HepG2 (cell line): ENCODE results near the gene PLD2. TPM values are rescaled to one million over a fixed set of nuclear protein-coding genes. Genes with fewer than 3 reads are reported as not detected.

Experiments used
- AGO2 ChIP-seq: fragments of 200-400 bp; formaldehyde crosslinking; optimal IDR thresholded peaks from 2 replicates; pipeline ENCODE3; 2017; ENCODE audit warnings: mild to moderate bottlenecking, low read depth, low read length, moderate library complexity
- BHLHE40 ChIP-seq: IDR thresholded peaks from 2 replicates; pipeline ENCODE4 v1.6.1; 2011; ENCODE audit warnings: low read length, improper control_type of control experiment
- CBX5 ChIP-seq: sonication (generic); formaldehyde crosslinking; IDR thresholded peaks from 2 replicates; pipeline ENCODE4 v1.4.0; 2020; ENCODE audit warnings: missing genetic modification reagents, borderline replicate concordance
- DR1 ChIP-seq: sonication (generic); formaldehyde crosslinking; IDR thresholded peaks from 2 replicates; pipeline ENCODE4 v1.8.0; 2021; ENCODE audit warnings: mild to moderate bottlenecking, missing genetic modification reagents, inconsistent platforms
- KLF6 ChIP-seq: IDR thresholded peaks from 2 replicates; pipeline ENCODE4 v1.8.0; 2016; ENCODE audit warnings: missing biosample characterization, missing genetic modification reagents
- MAF1 ChIP-seq: sonication (generic); formaldehyde crosslinking; IDR thresholded peaks from 2 replicates; pipeline ENCODE4 v1.5.0; 2020; ENCODE audit warnings: missing genetic modification reagents, borderline replicate concordance
- MTF1 ChIP-seq: sonication (generic); formaldehyde crosslinking; IDR thresholded peaks from 2 replicates; pipeline ENCODE4 v1.5.0; 2020; ENCODE audit warnings: missing genetic modification reagents
- MXI1 ChIP-seq: IDR thresholded peaks from 3 replicates; pipeline ENCODE4 v1.6.1; 2012; ENCODE audit warnings: low read depth, low read length, inconsistent platforms, borderline replicate concordance
- PHB2 ChIP-seq: fragments of 450-650 bp; IDR thresholded peaks from 2 replicates; pipeline ENCODE4 v1.6.1; 2018; ENCODE audit not compliant: partially characterized antibody
- RARG ChIP-seq: sonication (generic); formaldehyde crosslinking; IDR thresholded peaks from 2 replicates; pipeline ENCODE4 v1.4.0; 2020; ENCODE audit warnings: low read depth, mild to moderate bottlenecking, missing genetic modification reagents
- SALL2 ChIP-seq: sonication (generic); formaldehyde crosslinking; IDR thresholded peaks from 2 replicates; pipeline ENCODE4 v1.8.1; 2023; ENCODE audit warnings: mild to moderate bottlenecking, missing genetic modification reagents, inconsistent platforms
- SYNCRIP ChIP-seq: fragments of 200-400 bp; formaldehyde crosslinking; IDR thresholded peaks from 2 replicates; pipeline ENCODE4 v1.6.1; 2018; ENCODE audit warnings: mild to moderate bottlenecking, low read depth, low read length; ENCODE audit not compliant: insufficient read depth
- XRCC5 ChIP-seq: fragments of 200-400 bp; formaldehyde crosslinking; optimal IDR thresholded peaks from 2 replicates; pipeline ENCODE3; 2017; ENCODE audit warnings: mild to moderate bottlenecking, low read length
- ZNF10 ChIP-seq: sonication (generic); formaldehyde crosslinking; IDR thresholded peaks from 2 replicates; pipeline ENCODE4 v1.4.0; 2020; ENCODE audit warnings: mild to moderate bottlenecking, low read depth, missing genetic modification reagents, borderline replicate concordance
- ZNF251 ChIP-seq: sonication (generic); formaldehyde crosslinking; IDR thresholded peaks from 2 replicates; pipeline ENCODE4 v1.9.0; 2021; ENCODE audit warnings: mild to moderate bottlenecking, missing genetic modification reagents
- ZNF674 ChIP-seq: sonication (generic); formaldehyde crosslinking; IDR thresholded peaks from 2 replicates; pipeline ENCODE4 v1.5.0; 2020; ENCODE audit warnings: low read depth, mild to moderate bottlenecking, missing genetic modification reagents
- ZNF713 ChIP-seq: sonication (generic); formaldehyde crosslinking; IDR thresholded peaks from 2 replicates; pipeline ENCODE4 v1.4.0; 2020; ENCODE audit warnings: mild to moderate bottlenecking, missing genetic modification reagents
- polyA plus RNA-seq, 8 experiments: library from polyadenylated mRNA; depleted of rRNA in 3 of 8; stranded (reverse) in 7 of 8; unstranded in 1 of 8; fragments of >200 nt; fragmentation: Illumina TruSeq in 4 of 8; extraction: Trizol in 4 of 8; gene quantifications; 2 replicates each; pipeline versions ENCODE4 v1.2.1 to v1.2.3, GENCODE V29; 2011 to 2016; ENCODE audit warnings: low read depth in 4 of 8, missing spikeins in 1 of 8, mixed read lengths in 1 of 8; ENCODE audit not compliant: insufficient read depth in 1 of 8
- total RNA-seq, 5 experiments: library from RNA; depleted of rRNA; stranded (reverse); fragments of >200 nt; fragmentation: Illumina TruSeq; extraction: Trizol; gene quantifications; 2 replicates each; pipeline ENCODE4 v1.2.3, GENCODE V29; 2016; ENCODE audit warnings: low read depth in 1 of 5
- TF ChIP-seq, protein P1 (sequence below), 2 experiments: sonication (generic) in 1 of 2; formaldehyde crosslinking in 1 of 2; IDR thresholded peaks; 2 replicates each; pipeline versions ENCODE4 v1.4.0 to v1.6.1; 2018 to 2020; ENCODE audit warnings: missing genetic modification reagents in 2 of 2, borderline replicate concordance in 1 of 2, low read depth in 1 of 2, mild to moderate bottlenecking in 1 of 2, missing biosample characterization in 1 of 2
- TF ChIP-seq, protein P2 (sequence below): sonication (generic); formaldehyde crosslinking; IDR thresholded peaks from 2 replicates; pipeline ENCODE4 v1.4.0; 2020; ENCODE audit warnings: missing genetic modification reagents
- TF ChIP-seq, protein P3 (sequence below): sonication (generic); formaldehyde crosslinking; conservative IDR thresholded peaks from 2 replicates; pipeline ENCODE4 v1.8.0; 2022; ENCODE audit warnings: low read depth, missing genetic modification reagents
- TF ChIP-seq, protein P4 (sequence below): sonication (generic); formaldehyde crosslinking; IDR thresholded peaks from 2 replicates; pipeline ENCODE4 v1.5.1; 2020; ENCODE audit warnings: missing genetic modification reagents, mild to moderate bottlenecking, borderline replicate concordance

The PLD2 gene
- total and polyA plus RNA-seq, 2 of the 13 experiments (the other 11 are each of a cell fraction or from before 2014, with no cell fraction given): 13.4 to 29.7 TPM

DNA sequence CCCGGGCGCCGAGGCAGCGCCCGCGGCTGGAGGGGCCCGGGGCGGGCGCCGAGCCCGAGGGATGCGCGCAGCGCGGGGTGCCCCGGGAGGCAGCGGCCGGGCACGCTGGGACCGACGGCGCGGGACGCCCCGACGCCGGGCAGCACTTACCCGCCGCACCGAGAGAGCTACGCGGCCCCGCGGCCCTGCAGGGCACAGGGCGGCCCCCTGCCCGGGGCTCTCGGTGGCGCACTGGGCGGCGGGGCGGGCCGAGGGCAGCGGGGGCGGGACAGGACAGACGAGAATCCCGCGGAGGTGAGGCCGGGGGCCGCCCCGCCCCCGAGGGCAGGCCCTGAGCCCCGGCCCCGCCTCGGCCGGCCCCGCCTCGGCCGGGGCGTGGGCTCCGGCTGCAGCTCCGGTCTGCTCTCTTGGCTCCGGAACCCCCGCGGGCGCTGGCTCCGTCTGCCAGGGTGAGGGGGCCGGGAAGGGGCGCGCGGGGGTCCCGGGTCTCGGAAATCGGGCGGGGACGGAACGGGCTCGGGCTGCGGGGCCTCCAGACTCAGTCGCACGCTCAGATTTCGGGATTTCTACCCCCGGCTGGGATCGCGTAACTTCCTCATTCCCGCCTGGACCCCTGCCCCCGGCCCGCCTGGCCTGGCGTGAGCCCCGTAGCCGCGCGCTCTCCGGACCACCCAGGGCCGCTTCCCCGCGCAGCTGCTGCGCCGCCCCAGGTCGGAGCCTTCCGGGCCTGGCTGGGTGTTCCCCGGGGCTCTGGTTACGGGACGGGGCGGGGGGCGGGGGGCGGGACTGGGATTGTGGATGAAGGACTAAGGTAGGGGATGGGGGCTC, at the start of gene PLD2 (continued):
- TF ChIP-seq, protein P1, sequence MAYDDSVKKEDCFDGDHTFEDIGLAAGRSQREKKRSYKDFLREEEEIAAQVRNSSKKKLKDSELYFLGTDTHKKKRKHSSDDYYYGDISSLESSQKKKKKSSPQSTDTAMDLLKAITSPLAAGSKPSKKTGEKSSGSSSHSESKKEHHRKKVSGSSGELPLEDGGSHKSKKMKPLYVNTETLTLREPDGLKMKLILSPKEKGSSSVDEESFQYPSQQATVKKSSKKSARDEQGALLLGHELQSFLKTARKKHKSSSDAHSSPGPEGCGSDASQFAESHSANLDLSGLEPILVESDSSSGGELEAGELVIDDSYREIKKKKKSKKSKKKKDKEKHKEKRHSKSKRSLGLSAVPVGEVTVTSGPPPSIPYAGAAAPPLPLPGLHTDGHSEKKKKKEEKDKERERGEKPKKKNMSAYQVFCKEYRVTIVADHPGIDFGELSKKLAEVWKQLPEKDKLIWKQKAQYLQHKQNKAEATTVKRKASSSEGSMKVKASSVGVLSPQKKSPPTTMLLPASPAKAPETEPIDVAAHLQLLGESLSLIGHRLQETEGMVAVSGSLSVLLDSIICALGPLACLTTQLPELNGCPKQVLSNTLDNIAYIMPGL (CRISPR knock-in tag; IDR thresholded peaks at IDR 0.05; ENCODE audit: borderline replicate concordance in 1 of 2, low read depth in 1 of 2): no peak
- TF ChIP-seq MTF1 (CRISPR knock-in tag) (no peak), SYNCRIP (no peak), PHB2 (no peak), DR1 (CRISPR knock-in tag) (no peak), ZNF713 (CRISPR knock-in tag) (no peak), KLF6 (CRISPR knock-in tag) (no peak), BHLHE40 (no peak), SALL2 (no peak; the same call in 1 of the 2 replicates), CBX5 (no peak), ZNF674 (CRISPR knock-in tag) (no peak), XRCC5 (no peak), ZNF251 (no peak), RARG (no peak), MAF1 (CRISPR knock-in tag) (no peak), AGO2 (no peak), ZNF10 (no peak), MXI1 (peak; percentile 47; the same call in 1 of the 3 replicates)
- TF ChIP-seq, protein P2, sequence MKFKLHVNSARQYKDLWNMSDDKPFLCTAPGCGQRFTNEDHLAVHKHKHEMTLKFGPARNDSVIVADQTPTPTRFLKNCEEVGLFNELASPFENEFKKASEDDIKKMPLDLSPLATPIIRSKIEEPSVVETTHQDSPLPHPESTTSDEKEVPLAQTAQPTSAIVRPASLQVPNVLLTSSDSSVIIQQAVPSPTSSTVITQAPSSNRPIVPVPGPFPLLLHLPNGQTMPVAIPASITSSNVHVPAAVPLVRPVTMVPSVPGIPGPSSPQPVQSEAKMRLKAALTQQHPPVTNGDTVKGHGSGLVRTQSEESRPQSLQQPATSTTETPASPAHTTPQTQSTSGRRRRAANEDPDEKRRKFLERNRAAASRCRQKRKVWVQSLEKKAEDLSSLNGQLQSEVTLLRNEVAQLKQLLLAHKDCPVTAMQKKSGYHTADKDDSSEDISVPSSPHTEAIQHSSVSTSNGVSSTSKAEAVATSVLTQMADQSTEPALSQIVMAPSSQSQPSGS (CRISPR knock-in tag): no peak
- TF ChIP-seq, protein P3, sequence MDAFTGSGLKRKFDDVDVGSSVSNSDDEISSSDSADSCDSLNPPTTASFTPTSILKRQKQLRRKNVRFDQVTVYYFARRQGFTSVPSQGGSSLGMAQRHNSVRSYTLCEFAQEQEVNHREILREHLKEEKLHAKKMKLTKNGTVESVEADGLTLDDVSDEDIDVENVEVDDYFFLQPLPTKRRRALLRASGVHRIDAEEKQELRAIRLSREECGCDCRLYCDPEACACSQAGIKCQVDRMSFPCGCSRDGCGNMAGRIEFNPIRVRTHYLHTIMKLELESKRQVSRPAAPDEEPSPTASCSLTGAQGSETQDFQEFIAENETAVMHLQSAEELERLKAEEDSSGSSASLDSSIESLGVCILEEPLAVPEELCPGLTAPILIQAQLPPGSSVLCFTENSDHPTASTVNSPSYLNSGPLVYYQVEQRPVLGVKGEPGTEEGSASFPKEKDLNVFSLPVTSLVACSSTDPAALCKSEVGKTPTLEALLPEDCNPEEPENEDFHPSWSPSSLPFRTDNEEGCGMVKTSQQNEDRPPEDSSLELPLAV (CRISPR knock-in tag): no peak
- TF ChIP-seq, protein P4, sequence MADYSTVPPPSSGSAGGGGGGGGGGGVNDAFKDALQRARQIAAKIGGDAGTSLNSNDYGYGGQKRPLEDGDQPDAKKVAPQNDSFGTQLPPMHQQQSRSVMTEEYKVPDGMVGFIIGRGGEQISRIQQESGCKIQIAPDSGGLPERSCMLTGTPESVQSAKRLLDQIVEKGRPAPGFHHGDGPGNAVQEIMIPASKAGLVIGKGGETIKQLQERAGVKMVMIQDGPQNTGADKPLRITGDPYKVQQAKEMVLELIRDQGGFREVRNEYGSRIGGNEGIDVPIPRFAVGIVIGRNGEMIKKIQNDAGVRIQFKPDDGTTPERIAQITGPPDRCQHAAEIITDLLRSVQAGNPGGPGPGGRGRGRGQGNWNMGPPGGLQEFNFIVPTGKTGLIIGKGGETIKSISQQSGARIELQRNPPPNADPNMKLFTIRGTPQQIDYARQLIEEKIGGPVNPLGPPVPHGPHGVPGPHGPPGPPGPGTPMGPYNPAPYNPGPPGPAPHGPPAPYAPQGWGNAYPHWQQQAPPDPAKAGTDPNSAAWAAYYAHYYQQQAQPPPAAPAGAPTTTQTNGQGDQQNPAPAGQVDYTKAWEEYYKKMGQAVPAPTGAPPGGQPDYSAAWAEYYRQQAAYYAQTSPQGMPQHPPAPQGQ (CRISPR knock-in tag): no peak
